ENCODE data around the gene SYTL5. TPM values are rescaled to one million over a fixed set of nuclear protein-coding genes. Genes with fewer than 3 reads are reported as not detected.

Gene SYTL5
- total and polyA plus RNA-seq, 2 experiments from 2014 or later = 0.23 to 0.35 TPM

- TF ChIP-seq CTCF (conservative IDR thresholded peaks at IDR 0.05; ENCODE audit: low read depth in 2 of 2) = no peak
- no peak for TF ChIP-seq STAT1 (IDR thresholded peaks at IDR 0.05; ENCODE audit: unreplicated experiment)
- no peak for TF ChIP-seq JUNB (IDR thresholded peaks at IDR 0.05; ENCODE audit: unreplicated experiment)
- TF ChIP-seq ZNF462 (CRISPR knock-in tag; IDR thresholded peaks at IDR 0.05) = no peak
Measured at GRCh38 chrX:38151441-38151840, 145.1 kb downstream of the SYTL5 start (continued).

GRCh38 chrX:38154340-38154739 lies 148.0 kb downstream of the SYTL5 start:
- ATAC-seq = no peak
- H3K4me2 ChIP-seq = no peak overlapping the region
- no peaks in the 10 kb centered on the region for H3K36me3 ChIP-seq (ENCODE audit: insufficient read depth)
- no peaks in the 10 kb centered on the region for H3K27me3 ChIP-seq (ENCODE audit: insufficient read depth)
- Mint-ChIP-seq H3K9me3 (no peaks in the 10 kb centered on the region), H3K36me3 (ENCODE audit: low read depth) (no peaks in the 10 kb centered on the region), H3K27ac (no peak overlapping the region), H3K4me3 (no peak overlapping the region), H3K4me1 (peaks cover 6% of the 10 kb centered on the region), H3K27me3 (ENCODE audit: insufficient read depth, low read depth, poor library complexity) (no peaks in the 10 kb centered on the region)
- no peaks in the 10 kb centered on the region for H3F3A ChIP-seq (replicated peaks; ENCODE audit: low read depth)
- no peaks in the 10 kb centered on the region for H4K20me1 ChIP-seq (replicated peaks; ENCODE audit: insufficient read depth)
- H3K27ac ChIP-seq (ENCODE audit: low read depth) = no peak overlapping the region
- no peaks in the 10 kb centered on the region for H3K79me2 ChIP-seq (replicated peaks; ENCODE audit: insufficient read depth)
- H3K4me1 ChIP-seq (ENCODE audit: insufficient read depth) = no peaks in the 10 kb centered on the region
- no peak overlapping the region for H3K4me3 ChIP-seq
- H3K9me2 ChIP-seq (ENCODE audit: insufficient read depth) = no peaks in the 10 kb centered on the region
- no peak for DNase-seq (ENCODE audit: low spot score)
- no peak overlapping the region for H2AFZ ChIP-seq
- TF ChIP-seq NANOG (IDR thresholded peaks at IDR 0.05; ENCODE audit: borderline replicate concordance) (no peak), POLR2AphosphoS5 (IDR thresholded peaks at IDR 0.05; ENCODE audit: low read depth) (no peak), ZNF114 (CRISPR knock-in tag; IDR thresholded peaks at IDR 0.05) (no peak), ZNF331 (CRISPR knock-in tag; IDR thresholded peaks at IDR 0.05; ENCODE audit: low read depth) (no peak), CTCF (conservative IDR thresholded peaks at IDR 0.05; ENCODE audit: low read depth in 2 of 2) (no peak), REST (IDR thresholded peaks at IDR 0.05; ENCODE audit: unreplicated experiment) (no peak), CREB1 (CRISPR knock-in tag; IDR thresholded peaks at IDR 0.05; ENCODE audit: low read depth) (no peak)

All from GM23338 (cell line).